HepG2 (cell line): ENCODE results near the gene AGXT. TPM values are rescaled to one million over a fixed set of nuclear protein-coding genes. Genes with fewer than 3 reads are reported as not detected.

Experiments
- CC2D1A ChIP-seq: sonication (generic); formaldehyde crosslinking; IDR thresholded peaks from 2 replicates; pipeline ENCODE4 v1.8.1; 2023; ENCODE audit warnings: mild to moderate bottlenecking, missing genetic modification reagents
- ESRRA ChIP-seq: sonication (generic); formaldehyde crosslinking; IDR thresholded peaks from 2 replicates; pipeline ENCODE4 v1.5.1; 2020; ENCODE audit warnings: mild to moderate bottlenecking, low read depth, missing genetic modification reagents
- GZF1 ChIP-seq: sonication (generic); formaldehyde crosslinking; IDR thresholded peaks from 2 replicates; pipeline ENCODE4 v1.5.1; 2020; ENCODE audit warnings: mild to moderate bottlenecking, missing genetic modification reagents
- HDAC1 ChIP-seq: sonication (generic); formaldehyde crosslinking; IDR thresholded peaks from 2 replicates; pipeline ENCODE4 v1.5.1; 2020; ENCODE audit warnings: mild to moderate bottlenecking, missing genetic modification reagents
- IKZF4 ChIP-seq: sonication (generic); formaldehyde crosslinking; IDR thresholded peaks from 2 replicates; pipeline ENCODE4 v1.5.1; 2020; ENCODE audit warnings: borderline replicate concordance, mild to moderate bottlenecking, low read depth, missing genetic modification reagents; ENCODE audit errors: not compliant biosample characterization
- MZF1 ChIP-seq: sonication (generic); formaldehyde crosslinking; IDR thresholded peaks from 2 replicates; pipeline ENCODE4 v1.8.1; 2023; ENCODE audit warnings: mild to moderate bottlenecking, missing genetic modification reagents, borderline replicate concordance
- NFE2L2 ChIP-seq: fragments of 150-350 bp; IDR thresholded peaks from 2 replicates; pipeline ENCODE4 v1.6.1; 2014; ENCODE audit warnings: low read length
- PHF21A ChIP-seq: sonication (generic); formaldehyde crosslinking; IDR thresholded peaks from 2 replicates; pipeline ENCODE4 v1.5.0; 2020; ENCODE audit warnings: mild to moderate bottlenecking, missing genetic modification reagents
- TGIF2 ChIP-seq: IDR thresholded peaks from 2 replicates; pipeline ENCODE4 v1.6.1; 2016; ENCODE audit warnings: control low read depth, missing compliant biosample characterization
- ZFP82 ChIP-seq: sonication (generic); formaldehyde crosslinking; IDR thresholded peaks from 2 replicates; pipeline ENCODE4 v1.5.1; 2020; ENCODE audit warnings: mild to moderate bottlenecking, missing genetic modification reagents, borderline replicate concordance
- ZNF326 ChIP-seq: sonication (generic); formaldehyde crosslinking; IDR thresholded peaks from 2 replicates; pipeline ENCODE4 v1.4.0; 2020; ENCODE audit warnings: missing genetic modification reagents, borderline replicate concordance
- ZNF615 ChIP-seq: sonication (generic); formaldehyde crosslinking; IDR thresholded peaks from 2 replicates; pipeline ENCODE4 v1.5.0; 2020; ENCODE audit warnings: mild to moderate bottlenecking, missing genetic modification reagents, borderline replicate concordance
- polyA plus RNA-seq, 8 experiments: library from polyadenylated mRNA; depleted of rRNA in 3 of 8; stranded (reverse) in 7 of 8; unstranded in 1 of 8; fragments of >200 nt; fragmentation: Illumina TruSeq in 4 of 8; extraction: Trizol in 4 of 8; gene quantifications; 2 replicates each; pipeline versions ENCODE4 v1.2.1 to v1.2.3, GENCODE V29; 2011 to 2016; ENCODE audit warnings: low read depth in 4 of 8, missing spikeins in 1 of 8, mixed read lengths in 1 of 8; ENCODE audit not compliant: insufficient read depth in 1 of 8
- total RNA-seq, 5 experiments: library from RNA; depleted of rRNA; stranded (reverse); fragments of >200 nt; fragmentation: Illumina TruSeq; extraction: Trizol; gene quantifications; 2 replicates each; pipeline ENCODE4 v1.2.3, GENCODE V29; 2016; ENCODE audit warnings: low read depth in 1 of 5
- TF ChIP-seq, protein P1 (sequence below): IDR thresholded peaks from 2 replicates; pipeline ENCODE4 v1.6.1; 2016
- TF ChIP-seq, protein P2 (sequence below): sonication (generic); formaldehyde crosslinking; IDR thresholded peaks from 2 replicates; pipeline ENCODE4 v1.8.1; 2023; ENCODE audit warnings: missing genetic modification reagents, mild to moderate bottlenecking, borderline replicate concordance
- TF ChIP-seq, protein P3 (sequence below): sonication (generic); formaldehyde crosslinking; IDR thresholded peaks from 2 replicates; pipeline ENCODE4 v1.4.0; 2020; ENCODE audit warnings: missing genetic modification reagents
- TF ChIP-seq, protein P4 (sequence below): sonication (generic); formaldehyde crosslinking; IDR thresholded peaks from 2 replicates; pipeline ENCODE4 v1.4.0; 2020; ENCODE audit warnings: mild to moderate bottlenecking, missing genetic modification reagents, borderline replicate concordance
- TF ChIP-seq, protein P5 (sequence below): sonication (generic); formaldehyde crosslinking; IDR thresholded peaks from 2 replicates; pipeline ENCODE4 v1.9.0; 2021; ENCODE audit warnings: missing genetic modification reagents, borderline replicate concordance

AGXT gene
- total and polyA plus RNA-seq, 2 of the 13 experiments (the other 11 are each of a cell fraction or from before 2014, with no cell fraction given): 41.9 to 96.1 TPM

DNA sequence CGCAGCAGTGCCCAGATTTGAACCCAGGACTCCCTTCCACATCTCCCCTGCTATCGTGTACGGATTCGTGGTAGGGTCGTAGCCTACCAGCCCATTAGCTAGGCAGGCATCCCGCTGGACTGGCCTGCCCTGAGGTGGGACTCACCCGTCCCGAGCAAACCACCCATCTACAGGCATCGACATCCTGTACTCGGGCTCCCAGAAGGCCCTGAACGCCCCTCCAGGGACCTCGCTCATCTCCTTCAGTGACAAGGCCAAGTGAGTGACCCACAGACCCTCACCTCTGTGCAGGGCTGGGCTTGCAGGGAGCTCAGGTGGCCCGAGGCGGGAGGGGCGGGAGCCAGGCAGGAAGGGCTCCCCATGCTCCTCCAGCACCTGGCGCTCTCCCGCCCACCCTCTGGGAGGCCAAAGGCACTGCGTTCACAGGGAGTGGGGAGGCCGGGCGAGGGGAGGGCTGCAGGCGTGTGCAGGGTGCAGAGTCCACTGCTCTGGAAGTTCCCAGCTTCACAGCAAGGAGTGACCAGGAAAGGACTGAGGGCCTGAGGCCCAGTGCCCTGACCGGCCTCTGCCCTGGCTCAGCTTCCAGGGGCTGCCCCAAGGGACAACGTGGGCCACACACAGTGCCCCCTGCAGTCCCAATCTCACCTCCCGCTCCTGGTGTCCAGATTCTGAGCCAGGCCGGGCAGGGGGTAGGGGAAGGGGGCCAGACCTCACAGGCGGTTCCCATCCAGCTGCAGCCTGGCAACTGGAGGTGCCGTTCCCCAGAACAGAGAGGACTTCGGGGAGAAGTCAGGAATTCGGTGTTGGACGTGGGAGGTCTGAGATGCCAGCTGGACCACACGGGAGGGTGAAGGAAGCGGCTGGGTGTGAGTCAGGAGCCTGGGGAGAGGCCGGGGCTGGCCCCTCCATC, 5.4 kb downstream of the AGXT start (continued):
- TF ChIP-seq ZNF615 (CRISPR knock-in tag) (no peak), PHF21A (CRISPR knock-in tag) (peak; percentile 98), ZFP82 (CRISPR knock-in tag) (peak; percentile 38; the same call in 1 of the 2 replicates), TGIF2 (CRISPR knock-in tag) (peak; percentile 78), NFE2L2 (no peak), CC2D1A (no peak), MZF1 (CRISPR knock-in tag) (no peak; the same call in 1 of the 2 replicates), GZF1 (CRISPR knock-in tag) (no peak; the same call in 1 of the 2 replicates), ESRRA (peak; percentile 68), HDAC1 (CRISPR knock-in tag) (peak; percentile 95), IKZF4 (no peak), ZNF326 (CRISPR knock-in tag) (no peak; the same call in 1 of the 2 replicates)
- TF ChIP-seq, protein P1, sequence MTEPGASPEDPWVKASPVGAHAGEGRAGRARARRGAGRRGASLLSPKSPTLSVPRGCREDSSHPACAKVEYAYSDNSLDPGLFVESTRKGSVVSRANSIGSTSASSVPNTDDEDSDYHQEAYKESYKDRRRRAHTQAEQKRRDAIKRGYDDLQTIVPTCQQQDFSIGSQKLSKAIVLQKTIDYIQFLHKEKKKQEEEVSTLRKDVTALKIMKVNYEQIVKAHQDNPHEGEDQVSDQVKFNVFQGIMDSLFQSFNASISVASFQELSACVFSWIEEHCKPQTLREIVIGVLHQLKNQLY (CRISPR knock-in tag): peak; percentile 90
- TF ChIP-seq, protein P2, sequence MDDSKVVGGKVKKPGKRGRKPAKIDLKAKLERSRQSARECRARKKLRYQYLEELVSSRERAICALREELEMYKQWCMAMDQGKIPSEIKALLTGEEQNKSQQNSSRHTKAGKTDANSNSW (CRISPR knock-in tag): no peak
- TF ChIP-seq, protein P3, sequence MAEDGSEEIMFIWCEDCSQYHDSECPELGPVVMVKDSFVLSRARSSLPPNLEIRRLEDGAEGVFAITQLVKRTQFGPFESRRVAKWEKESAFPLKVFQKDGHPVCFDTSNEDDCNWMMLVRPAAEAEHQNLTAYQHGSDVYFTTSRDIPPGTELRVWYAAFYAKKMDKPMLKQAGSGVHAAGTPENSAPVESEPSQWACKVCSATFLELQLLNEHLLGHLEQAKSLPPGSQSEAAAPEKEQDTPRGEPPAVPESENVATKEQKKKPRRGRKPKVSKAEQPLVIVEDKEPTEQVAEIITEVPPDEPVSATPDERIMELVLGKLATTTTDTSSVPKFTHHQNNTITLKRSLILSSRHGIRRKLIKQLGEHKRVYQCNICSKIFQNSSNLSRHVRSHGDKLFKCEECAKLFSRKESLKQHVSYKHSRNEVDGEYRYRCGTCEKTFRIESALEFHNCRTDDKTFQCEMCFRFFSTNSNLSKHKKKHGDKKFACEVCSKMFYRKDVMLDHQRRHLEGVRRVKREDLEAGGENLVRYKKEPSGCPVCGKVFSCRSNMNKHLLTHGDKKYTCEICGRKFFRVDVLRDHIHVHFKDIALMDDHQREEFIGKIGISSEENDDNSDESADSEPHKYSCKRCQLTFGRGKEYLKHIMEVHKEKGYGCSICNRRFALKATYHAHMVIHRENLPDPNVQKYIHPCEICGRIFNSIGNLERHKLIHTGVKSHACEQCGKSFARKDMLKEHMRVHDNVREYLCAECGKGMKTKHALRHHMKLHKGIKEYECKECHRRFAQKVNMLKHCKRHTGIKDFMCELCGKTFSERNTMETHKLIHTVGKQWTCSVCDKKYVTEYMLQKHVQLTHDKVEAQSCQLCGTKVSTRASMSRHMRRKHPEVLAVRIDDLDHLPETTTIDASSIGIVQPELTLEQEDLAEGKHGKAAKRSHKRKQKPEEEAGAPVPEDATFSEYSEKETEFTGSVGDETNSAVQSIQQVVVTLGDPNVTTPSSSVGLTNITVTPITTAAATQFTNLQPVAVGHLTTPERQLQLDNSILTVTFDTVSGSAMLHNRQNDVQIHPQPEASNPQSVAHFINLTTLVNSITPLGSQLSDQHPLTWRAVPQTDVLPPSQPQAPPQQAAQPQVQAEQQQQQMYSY: no peak
- TF ChIP-seq, protein P4, sequence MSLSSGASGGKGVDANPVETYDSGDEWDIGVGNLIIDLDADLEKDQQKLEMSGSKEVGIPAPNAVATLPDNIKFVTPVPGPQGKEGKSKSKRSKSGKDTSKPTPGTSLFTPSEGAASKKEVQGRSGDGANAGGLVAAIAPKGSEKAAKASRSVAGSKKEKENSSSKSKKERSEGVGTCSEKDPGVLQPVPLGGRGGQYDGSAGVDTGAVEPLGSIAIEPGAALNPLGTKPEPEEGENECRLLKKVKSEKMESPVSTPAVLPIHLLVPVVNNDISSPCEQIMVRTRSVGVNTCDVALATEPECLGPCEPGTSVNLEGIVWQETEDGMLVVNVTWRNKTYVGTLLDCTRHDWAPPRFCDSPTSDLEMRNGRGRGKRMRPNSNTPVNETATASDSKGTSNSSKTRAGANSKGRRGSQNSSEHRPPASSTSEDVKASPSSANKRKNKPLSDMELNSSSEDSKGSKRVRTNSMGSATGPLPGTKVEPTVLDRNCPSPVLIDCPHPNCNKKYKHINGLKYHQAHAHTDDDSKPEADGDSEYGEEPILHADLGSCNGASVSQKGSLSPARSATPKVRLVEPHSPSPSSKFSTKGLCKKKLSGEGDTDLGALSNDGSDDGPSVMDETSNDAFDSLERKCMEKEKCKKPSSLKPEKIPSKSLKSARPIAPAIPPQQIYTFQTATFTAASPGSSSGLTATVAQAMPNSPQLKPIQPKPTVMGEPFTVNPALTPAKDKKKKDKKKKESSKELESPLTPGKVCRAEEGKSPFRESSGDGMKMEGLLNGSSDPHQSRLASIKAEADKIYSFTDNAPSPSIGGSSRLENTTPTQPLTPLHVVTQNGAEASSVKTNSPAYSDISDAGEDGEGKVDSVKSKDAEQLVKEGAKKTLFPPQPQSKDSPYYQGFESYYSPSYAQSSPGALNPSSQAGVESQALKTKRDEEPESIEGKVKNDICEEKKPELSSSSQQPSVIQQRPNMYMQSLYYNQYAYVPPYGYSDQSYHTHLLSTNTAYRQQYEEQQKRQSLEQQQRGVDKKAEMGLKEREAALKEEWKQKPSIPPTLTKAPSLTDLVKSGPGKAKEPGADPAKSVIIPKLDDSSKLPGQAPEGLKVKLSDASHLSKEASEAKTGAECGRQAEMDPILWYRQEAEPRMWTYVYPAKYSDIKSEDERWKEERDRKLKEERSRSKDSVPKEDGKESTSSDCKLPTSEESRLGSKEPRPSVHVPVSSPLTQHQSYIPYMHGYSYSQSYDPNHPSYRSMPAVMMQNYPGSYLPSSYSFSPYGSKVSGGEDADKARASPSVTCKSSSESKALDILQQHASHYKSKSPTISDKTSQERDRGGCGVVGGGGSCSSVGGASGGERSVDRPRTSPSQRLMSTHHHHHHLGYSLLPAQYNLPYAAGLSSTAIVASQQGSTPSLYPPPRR (CRISPR knock-in tag): peak; percentile 92
- TF ChIP-seq, protein P5, sequence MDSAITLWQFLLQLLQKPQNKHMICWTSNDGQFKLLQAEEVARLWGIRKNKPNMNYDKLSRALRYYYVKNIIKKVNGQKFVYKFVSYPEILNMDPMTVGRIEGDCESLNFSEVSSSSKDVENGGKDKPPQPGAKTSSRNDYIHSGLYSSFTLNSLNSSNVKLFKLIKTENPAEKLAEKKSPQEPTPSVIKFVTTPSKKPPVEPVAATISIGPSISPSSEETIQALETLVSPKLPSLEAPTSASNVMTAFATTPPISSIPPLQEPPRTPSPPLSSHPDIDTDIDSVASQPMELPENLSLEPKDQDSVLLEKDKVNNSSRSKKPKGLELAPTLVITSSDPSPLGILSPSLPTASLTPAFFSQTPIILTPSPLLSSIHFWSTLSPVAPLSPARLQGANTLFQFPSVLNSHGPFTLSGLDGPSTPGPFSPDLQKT (CRISPR knock-in tag): no peak
